ENCODE measurements around the gene YIF1B. TPM values are rescaled to one million over a fixed set of nuclear protein-coding genes. Genes with fewer than 3 reads are reported as not detected.
"Not testable (repeated sequence)": the region's sequence is repeated elsewhere in the genome, so short reads cannot be mapped to it uniquely, and the experiment has no call there.

YIF1B gene
- total RNA-seq, result 34.7 TPM
- long read RNA-seq, transcript YIF1B-216 (8 exons, 1,181 nt), result major isoform, 18 of 38 reads
- long read RNA-seq, partial matches to known transcripts, result 1 of 38 reads
- long read RNA-seq, other reads (novel, unspliced or antisense), result 8 of 38 reads

- intact Hi-C loops (cut with DNase I), result loop anchor here (5.0 kb wide), 2 partner anchors 39 to 64 kb away; no protein-coding TSS in a partner anchor
- ATAC-seq (peak; percentile 96), DNase-seq (ENCODE audit: missing footprints) (peak; percentile 98)
These were observed at the start of gene YIF1B for GRCh38 chr19:38315657-38316476. Gene YIF1B (minus strand): TSS chr19:38315947. CDS start chr19:38315917, 30 bp downstream.

- intact Hi-C loops (cut with DNase I); ATAC-seq: not testable (repeated sequence)
These were observed 47.4 kb upstream of the YIF1B start for GRCh38 chr19:38362946-38363688.

GRCh38 chr19:38362076-38362945 is 46.6 kb upstream of the YIF1B start:
- peak; percentile 90 for DNase-seq (ENCODE audit: missing footprints)
- peak; percentile 74 for ATAC-seq
- intact Hi-C loops (cut with DNase I), result no loop called here

More at GRCh38 chr19:38362946-38363688, 47.4 kb upstream of the YIF1B start:
- not testable (repeated sequence) for DNase-seq (ENCODE audit: missing footprints)

- ATAC-seq, result peak; percentile 91
- peak; percentile 86 for DNase-seq (ENCODE audit: missing footprints)
- intact Hi-C loops (cut with DNase I), result no loop called here
These were observed 45.9 kb upstream of the YIF1B start for GRCh38 chr19:38361633-38362075.

DNA sequence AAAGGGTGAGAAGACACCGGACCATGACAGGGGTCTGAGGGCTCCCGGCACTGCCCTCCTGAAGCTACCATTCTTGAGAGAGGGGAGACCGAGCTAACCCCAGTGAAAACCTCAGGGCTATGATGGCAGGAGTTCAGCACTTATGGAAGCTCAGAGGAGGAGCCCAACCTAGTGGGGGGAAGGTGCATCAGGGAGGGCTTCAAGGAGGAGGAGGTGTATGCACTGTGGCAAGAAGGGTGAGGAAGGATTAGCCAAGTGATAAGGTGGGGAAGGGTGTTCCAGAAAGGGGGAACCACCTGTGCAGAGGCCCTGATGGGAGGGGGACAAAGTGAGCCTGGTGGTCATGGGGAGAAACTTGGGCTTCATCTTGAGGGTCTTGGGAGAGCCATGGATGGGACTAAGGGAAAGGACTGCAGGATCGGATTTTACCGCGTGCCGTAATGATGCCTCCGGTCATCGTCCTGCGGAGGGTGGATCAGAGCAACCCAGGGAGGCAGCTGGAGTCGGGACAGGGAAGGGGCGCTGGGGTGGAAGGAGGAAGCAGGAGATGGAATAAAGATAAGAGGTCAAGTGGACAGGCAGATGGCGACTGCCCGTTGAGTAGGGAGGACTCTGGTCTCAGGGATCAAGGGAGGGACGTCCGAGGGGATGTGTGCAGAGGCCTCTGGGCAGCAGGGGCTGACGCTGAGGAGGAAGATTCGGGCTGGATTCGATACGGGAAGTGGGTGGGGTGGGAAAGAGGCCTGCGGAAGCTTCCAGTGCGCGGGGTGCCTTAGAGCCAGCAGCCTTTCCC is 45.3 kb upstream of the YIF1B start:
- DNase-seq (ENCODE audit: missing footprints), result no peak
- ATAC-seq, result peak; percentile 15
- intact Hi-C loops (cut with DNase I), result no loop called here

DNA sequence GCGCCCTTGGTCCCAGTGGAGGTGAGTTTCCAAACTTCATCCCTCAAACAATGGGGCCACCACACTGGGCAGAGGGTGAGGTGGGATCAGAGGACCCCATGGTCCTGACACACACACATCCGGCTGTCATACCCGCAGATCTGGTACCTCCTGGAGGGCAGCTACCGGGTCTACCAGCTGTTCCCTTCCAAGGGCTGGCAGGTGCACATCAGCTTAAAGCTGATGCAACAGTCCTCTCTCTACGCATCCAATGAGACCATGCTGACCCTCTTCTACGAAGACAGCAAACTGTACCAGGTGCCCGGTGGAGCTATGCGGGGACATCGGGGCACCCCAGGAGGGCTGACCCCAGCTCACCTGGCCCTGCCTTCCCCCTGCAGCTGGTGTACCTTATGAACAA is 44.6 kb upstream of the YIF1B start:
- intact Hi-C loops (cut with DNase I), result no loop called here
- ATAC-seq, result no peak
- DNase-seq (ENCODE audit: missing footprints), result no peak

- ATAC-seq, result no peak
- intact Hi-C loops (cut with DNase I), result no loop called here
- no peak for DNase-seq (ENCODE audit: missing footprints)
These were observed 43.7 kb upstream of the YIF1B start for GRCh38 chr19:38359242-38360021.

DNA sequence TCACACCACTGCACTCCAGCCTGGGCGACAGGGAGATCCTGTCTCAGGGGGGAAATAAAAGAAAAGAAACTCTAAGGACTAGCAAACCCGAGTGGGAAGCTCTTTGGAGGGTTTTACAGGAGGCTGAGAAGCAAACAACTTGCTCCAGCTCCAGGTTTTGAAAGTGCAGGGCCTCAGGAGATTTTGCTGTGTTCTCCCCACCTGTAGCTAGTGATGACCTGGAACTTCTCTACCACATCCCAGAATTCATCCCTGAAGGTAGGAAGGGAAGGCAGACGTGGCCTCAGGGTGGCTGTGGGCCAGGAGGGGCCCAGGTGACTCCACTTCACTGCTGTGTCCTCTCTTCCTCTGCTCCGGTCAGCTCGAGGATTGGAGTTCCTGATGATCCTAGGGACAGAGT is 42.3 kb upstream of the YIF1B start:
- no peak for DNase-seq (ENCODE audit: missing footprints)
- no peak for ATAC-seq
- intact Hi-C loops (cut with DNase I), result no loop called here

- DNase-seq (ENCODE audit: missing footprints) (no peak), ATAC-seq (no peak)
- intact Hi-C loops (cut with DNase I), result no loop called here
These were observed 40.3 kb upstream of the YIF1B start for GRCh38 chr19:38355728-38356725.

DNA sequence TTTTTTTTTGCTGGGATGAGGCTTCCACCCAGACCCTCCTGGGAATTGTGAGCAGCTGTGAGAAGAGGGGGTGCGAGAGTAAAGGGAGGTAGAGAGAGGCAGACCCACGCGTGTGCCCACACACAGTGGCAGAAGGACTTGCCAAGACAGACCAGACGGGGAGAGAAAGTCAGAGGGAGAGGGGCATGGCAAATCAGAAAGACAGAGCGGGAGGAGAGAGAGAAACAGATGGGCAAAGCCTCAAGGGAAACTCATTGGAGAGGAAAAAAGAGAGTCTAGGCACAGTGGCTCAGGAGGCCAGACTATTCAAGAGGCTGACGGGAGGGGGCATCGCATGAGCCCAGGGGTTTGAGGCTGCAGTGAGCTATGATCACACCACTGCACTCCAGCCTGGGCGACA is 36.9 kb upstream of the YIF1B start:
- DNase-seq (ENCODE audit: missing footprints), result no peak
- no peak for ATAC-seq
- intact Hi-C loops (cut with DNase I), result no loop called here

DNA sequence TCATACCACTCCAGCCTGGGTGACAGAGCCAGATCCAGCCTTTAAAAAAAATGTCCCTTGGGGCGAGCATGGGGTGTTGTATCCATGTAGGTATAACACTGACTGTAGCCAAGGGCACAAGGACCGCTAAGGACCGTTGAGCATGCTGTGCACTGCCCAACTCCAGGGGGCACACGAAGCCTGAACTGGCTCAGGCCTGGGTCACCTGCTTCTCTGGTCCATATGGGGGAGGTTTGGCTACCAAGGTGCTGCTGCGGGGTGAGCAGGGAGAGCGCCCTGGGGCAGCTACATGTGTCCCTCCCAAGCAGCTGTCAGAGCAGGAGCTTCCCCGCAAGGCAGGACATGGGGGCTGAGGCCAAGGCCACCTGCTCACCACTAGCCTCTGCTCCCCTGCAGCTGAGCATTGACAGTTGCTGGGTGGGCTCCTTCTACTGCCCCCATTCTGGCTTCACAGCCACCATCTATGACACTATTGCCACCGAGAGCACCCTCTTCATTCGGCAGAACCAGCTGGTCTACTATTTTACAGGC is 36.2 kb upstream of the YIF1B start:
- DNase-seq (ENCODE audit: missing footprints) (no peak), ATAC-seq (no peak)
- intact Hi-C loops (cut with DNase I), result no loop called here

GRCh38 chr19:38350883-38351282 is 35.1 kb upstream of the YIF1B start:
- DNase-seq (ENCODE audit: missing footprints) (no peak), ATAC-seq (no peak)
- intact Hi-C loops (cut with DNase I), result no loop called here

DNA sequence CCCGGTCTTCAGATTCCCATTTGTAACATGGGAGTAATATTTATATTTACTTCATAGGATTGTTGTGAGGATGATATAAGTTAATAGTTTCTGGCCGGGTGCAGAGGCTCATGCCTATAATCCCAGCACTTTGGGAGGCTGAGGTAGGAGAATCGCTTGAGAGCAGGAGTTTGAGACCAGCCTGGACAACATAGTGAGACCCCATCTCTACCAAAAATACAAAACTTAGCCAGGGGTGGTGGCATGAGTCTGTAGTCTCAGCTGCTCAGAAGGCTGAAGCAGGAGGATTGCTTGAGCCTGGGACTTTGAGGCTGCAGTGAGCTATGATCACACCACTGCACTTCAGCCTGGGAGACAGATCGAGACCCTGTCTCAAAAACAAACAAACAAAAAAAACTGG is 31.1 kb upstream of the YIF1B start:
- DNase-seq (ENCODE audit: missing footprints) (no peak), ATAC-seq (no peak)
- intact Hi-C loops (cut with DNase I), result no loop called here

DNA sequence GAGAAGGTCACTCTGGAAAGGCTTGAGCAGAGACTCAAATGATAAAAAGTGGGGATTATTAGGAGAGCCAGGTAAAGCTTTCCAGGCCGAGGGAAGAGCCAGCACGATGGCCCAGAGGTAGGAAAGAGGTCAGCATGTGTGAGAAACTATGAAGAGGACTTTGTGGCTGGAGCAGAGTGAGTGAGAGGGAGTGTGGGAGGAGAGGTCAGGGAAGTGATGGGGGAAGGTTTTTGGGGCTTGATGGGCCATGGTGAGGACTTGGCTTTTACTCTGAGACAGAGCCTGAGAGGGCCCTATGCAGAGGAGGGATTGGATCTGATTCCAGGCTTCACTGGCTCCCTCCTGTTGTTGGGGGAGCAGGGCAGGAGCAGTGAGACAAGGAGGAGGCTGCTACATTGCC is 25.2 kb upstream of the YIF1B start:
- no peak for DNase-seq (ENCODE audit: missing footprints)

GRCh38 chr19:38339011-38339410 is 23.3 kb upstream of the YIF1B start:
- DNase-seq (ENCODE audit: missing footprints); ATAC-seq; intact Hi-C loops (cut with DNase I): not testable (repeated sequence)

More for the DNA sequence above, 25.2 kb upstream of the YIF1B start:
- ATAC-seq, result no peak
- intact Hi-C loops (cut with DNase I), result no loop called here

DNA sequence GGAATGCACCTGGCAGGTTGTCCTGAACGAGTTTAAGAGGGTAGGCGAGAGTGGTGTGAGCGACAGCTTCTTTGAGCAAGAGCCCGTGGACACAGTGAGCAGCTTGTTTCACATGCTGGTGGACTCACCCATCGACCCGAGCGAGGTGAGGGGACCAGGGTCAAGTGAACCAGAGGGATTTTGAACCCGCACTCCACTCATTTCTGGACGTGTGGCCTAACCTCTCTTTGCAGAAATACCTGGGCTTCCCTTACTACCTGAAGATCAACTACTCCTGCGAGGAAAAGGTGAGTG is 21.6 kb upstream of the YIF1B start:
- ATAC-seq, result no peak
- intact Hi-C loops (cut with DNase I), result no loop called here
- DNase-seq (ENCODE audit: missing footprints), result no peak

Measured in Right ventricle myocardium inferior (tissue), 1 donor.